GM13977 (cell line): Measurements from ENCODE around the gene KIFAP3.

ENCODE experiments used
- DNase-seq: peaks from one replicate; pipeline ENCODE4 v3.0.0; 2012; ENCODE audit warnings: low spot score
- in situ Hi-C: fragments of 300-500 bp; cut with MboI; formaldehyde crosslinking; loops from one replicate; pipeline ENCODE4 v1.12.0; 2022; ENCODE audit warnings: low sequenced_read_pairs, low pct_unique_long_range_greater_than_20kb, mixed read lengths, inconsistent platforms; ENCODE audit not compliant: unreplicated experiment
- TF ChIP-seq, protein P1 (sequence below): IDR thresholded peaks from 2 replicates; pipeline ENCODE4 v1.5.1; 2012; ENCODE audit warnings: mild to moderate bottlenecking, control low read depth; ENCODE audit not compliant: insufficient read depth; ENCODE audit errors: extremely low read depth, missing control alignments

KIFAP3 gene

DNA sequence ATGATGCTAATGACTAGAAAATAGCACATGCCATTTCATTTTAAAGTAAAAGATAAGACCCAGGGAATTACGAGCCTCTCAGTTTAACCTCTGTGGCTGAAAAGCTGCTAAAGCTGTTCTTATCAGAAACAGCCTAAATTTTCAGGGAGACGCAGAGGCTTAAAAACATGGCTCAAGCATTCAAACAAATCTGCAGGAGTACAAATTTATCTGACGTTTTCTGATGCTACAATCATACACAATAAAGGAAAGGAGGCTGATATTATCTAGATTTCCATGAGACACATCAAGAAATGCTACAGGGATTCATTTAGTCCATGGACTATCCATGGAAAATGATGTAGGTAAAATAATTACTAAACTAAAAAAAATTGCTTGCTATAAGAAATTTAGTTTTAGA, 115.5 kb downstream of the KIFAP3 start:
- TF ChIP-seq, protein P1, sequence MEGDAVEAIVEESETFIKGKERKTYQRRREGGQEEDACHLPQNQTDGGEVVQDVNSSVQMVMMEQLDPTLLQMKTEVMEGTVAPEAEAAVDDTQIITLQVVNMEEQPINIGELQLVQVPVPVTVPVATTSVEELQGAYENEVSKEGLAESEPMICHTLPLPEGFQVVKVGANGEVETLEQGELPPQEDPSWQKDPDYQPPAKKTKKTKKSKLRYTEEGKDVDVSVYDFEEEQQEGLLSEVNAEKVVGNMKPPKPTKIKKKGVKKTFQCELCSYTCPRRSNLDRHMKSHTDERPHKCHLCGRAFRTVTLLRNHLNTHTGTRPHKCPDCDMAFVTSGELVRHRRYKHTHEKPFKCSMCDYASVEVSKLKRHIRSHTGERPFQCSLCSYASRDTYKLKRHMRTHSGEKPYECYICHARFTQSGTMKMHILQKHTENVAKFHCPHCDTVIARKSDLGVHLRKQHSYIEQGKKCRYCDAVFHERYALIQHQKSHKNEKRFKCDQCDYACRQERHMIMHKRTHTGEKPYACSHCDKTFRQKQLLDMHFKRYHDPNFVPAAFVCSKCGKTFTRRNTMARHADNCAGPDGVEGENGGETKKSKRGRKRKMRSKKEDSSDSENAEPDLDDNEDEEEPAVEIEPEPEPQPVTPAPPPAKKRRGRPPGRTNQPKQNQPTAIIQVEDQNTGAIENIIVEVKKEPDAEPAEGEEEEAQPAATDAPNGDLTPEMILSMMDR: no peak
- DNase-seq: no peak
- in situ Hi-C loops: no loop called here

DNA sequence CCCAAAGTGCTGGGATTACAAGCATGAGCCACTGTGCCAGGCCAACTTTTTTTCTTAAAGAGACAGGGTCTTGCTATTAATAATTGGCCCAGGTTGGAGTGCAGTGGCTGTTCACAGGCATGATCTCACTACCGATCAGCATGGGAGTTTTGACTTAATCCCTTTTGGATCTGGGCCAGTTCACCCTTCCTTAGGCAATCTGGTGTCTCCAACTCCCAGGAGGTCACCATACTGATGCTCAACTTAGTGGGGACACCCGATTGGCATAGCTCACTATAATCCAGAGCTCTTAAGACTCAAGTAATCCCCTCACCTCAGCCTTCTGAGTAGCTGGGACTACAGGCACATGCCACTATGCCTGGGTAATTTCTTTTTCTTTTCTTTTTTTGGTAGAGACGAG, 116.6 kb downstream of the KIFAP3 start:
- TF ChIP-seq, protein P1: no peak
- in situ Hi-C loops: no loop called here
- no peak for DNase-seq

DNA sequence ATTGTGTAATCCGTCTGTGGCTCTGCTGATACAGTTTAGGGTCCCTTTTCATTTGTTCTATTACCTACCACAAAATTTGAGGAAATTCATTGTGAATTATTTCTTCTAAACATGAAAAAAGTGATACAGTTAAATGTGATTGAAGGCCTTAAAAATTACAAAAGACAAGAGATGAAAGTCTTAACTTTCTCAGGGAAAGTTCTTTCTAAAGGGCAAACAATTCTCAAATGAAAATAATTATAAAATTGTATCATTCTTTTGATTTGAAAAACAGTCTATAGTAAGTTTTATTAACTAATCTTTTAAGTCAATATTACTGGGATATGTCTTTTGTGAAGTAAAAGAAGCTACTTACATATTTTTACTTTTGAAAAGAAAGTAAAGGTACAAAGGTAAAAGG, 123.4 kb downstream of the KIFAP3 start:
- DNase-seq: no peak
- in situ Hi-C loops: no loop called here
- TF ChIP-seq, protein P1: no peak

DNA sequence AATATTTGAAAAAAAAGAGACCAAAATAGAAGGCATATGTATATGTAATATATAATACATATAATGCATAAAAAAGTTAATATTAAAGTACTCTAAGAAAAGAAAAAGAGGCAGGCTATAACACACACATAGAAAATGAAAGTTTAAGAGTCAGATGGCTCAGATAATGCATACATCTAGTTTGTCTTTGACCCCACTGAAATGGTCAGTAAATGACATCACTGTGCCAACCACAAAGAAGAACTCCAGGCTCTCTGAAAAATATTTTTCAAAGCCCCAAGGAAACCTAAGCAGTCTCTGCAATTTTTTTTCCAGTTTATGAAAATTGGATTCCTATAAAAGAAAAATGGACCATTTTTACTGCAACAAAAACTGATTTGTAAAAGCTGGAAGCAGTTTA, 125.4 kb downstream of the KIFAP3 start:
- in situ Hi-C loops: loop anchor here (25.0 kb wide), 1 partner anchor 938 kb away; no protein-coding TSS in a partner anchor

DNA sequence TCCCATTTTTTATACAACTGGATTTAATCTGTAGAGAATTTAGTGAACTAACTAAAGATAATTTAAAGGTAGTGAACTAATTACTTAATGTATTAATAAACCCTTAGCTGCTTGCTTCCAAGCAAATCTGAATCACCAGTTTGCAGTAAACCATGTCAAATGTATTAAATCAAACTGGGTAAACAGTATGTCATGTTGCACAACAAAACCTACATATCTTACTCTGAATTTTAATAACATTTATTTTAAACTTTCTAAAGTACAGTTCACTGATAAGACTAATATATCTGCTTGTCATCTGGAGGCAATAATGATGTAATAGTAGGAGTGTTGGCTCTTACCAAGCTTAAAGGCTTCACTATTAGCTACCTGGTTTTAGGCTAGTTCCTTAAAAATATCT, 128.3 kb downstream of the KIFAP3 start:
- in situ Hi-C loops: loop anchor here (25.0 kb wide), 1 partner anchor 941 kb away; no protein-coding TSS in a partner anchor
- DNase-seq: no peak
- TF ChIP-seq, protein P1: no peak

More for the DNA sequence above, 125.4 kb downstream of the KIFAP3 start:
- TF ChIP-seq, protein P1: no peak
- peak; percentile 36 for DNase-seq

DNA sequence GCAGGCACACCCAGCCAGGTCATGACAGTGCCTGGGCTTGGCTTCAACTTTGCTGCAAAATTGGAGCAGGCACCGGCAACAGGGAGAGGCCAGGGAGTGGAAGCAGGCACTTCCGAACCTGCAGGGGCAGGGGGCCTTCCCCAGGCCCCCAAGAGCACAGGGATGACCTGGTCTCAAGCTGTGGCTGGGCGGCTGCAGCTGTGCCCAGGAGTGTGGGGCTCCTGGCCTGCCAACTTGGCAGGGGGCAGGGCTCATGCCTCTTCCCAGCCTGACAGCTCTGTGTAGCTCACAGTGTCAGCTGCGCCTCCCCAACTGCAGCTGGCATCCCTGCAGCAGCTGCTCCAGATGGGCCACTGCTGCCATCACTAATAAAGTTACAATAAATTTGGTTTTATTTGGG, 129.3 kb downstream of the KIFAP3 start:
- TF ChIP-seq, protein P1: no peak
- DNase-seq: no peak
- in situ Hi-C loops: loop anchor here (25.0 kb wide), 1 partner anchor 942 kb away; no protein-coding TSS in a partner anchor

DNA sequence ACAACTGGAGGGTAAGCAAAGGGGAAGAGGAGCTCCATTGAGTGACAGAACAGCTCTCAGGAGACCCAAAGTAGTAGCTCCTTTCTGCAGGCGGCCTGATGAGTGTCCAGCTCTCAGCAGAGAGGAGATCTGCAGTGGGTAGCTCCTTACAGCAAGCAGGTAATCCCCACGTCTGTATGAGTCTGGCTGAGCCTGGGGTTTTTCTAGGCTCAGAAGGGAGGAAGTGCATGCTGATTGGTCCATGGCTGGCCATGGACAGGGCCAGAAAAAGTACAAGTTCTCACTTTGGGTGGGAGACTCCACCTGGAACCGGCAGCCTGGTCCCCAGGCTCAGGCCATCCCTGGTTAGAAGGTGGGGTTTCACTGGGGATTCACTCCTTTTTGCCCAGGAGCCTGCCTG, 129.9 kb downstream of the KIFAP3 start:
- in situ Hi-C loops: loop anchor here (25.0 kb wide), 1 partner anchor 943 kb away; no protein-coding TSS in a partner anchor
- DNase-seq: no peak
- TF ChIP-seq, protein P1: no peak
